ENCODE results near the gene NSUN6.

DNA sequence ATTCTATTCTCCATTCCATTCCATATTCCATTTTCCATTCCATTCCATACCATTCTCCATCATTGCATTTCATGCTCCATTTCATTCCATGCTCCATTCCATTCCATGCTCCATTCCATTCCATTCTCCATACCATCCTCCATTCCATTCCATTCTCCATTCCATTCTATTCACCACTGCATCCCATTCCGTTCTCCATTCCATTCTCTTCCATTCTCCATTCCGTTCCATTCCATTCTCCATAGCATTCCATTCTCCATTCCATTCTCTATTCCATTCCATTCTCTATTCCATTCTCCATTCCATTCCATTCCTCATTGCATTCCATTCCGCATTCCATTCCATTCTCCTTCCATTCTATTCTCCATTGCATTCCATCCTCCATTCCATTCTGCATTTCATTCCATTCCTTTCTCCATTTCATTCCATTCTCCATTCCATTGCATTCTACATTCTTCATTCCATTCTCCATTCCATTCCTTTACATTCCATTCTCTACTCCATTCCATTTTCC lies 84.0 kb downstream of the NSUN6 start:
- TF ChIP-seq EZH2 (IDR thresholded peaks at IDR 0.05) (no peak), FOXP2 (optimal IDR thresholded peaks at IDR 0.05; ENCODE audit: control extremely low read depth, extremely low read length, insufficient read depth) (no peak), POLR2AphosphoS5 (IDR thresholded peaks at IDR 0.05; ENCODE audit: borderline replicate concordance, low read depth, low read length) (no peak)
